ENCODE measurements around the gene CFAP90.

The CFAP90 gene

DNA sequence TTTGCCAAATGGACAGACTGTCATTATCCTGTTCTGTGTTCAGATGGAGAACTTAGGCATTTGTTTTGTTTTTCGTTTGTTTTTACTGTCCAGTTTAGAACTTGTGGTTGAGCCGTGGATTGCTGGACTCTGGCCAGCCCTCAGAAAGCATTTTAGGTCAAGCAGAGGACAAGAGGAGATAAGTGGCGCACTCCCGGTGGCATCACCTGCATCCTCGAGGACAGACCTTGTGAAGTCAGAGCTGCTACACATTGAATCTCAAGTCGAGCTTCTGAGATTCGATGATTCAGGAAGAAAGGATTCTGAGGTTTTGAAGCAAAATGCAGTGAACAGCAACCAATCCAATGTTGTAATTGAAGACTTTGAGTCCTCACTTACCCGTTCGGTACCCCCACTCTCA, 26.9 kb upstream of the CFAP90 start:
- no peaks in the 10 kb centered on the region for H3K4me1 ChIP-seq (ENCODE audit: insufficient read depth, low read length)
- peaks cover 97% of the 10 kb centered on the region for H3K36me3 ChIP-seq (ENCODE audit: insufficient read depth, low read depth, low read length)
- no peak overlapping the region for H3K4me3 ChIP-seq (ENCODE audit: low read length)
- no peaks in the 10 kb centered on the region for H3K27me3 ChIP-seq (ENCODE audit: insufficient read depth, low read length)
- no peak overlapping the region for H3K9ac ChIP-seq (ENCODE audit: low read depth, low read length)
- no peaks in the 10 kb centered on the region for H3K9me3 ChIP-seq (ENCODE audit: insufficient read depth, low read depth, low read length)
- H3K27ac ChIP-seq (ENCODE audit: low read length): no peak overlapping the region

DNA sequence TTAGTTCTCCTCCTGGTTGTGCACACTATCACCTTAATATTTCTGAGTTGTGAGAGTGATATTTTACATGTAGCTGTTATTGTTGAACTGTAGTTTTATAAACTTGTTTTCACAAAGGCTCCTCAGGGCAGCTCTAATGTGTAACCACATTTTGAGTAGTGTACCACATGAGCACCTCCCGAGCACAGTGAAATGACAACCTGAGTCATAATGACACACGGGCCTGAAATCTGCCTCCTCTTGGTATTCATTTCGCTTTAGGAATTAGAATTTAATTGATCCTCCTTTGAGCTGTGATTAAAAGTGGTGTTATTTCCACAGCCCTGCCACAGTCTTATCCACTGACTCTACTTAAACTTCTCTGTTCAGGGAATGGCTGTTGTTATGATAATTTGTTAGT, 25.9 kb upstream of the CFAP90 start:
- Histone ChIP-seq H3K9ac (ENCODE audit: low read depth, low read length) (no peak overlapping the region), H3K27ac (ENCODE audit: low read length) (no peak overlapping the region), H3K9me3 (ENCODE audit: insufficient read depth, low read depth, low read length) (no peaks in the 10 kb centered on the region), H3K4me3 (ENCODE audit: low read length) (no peak overlapping the region), H3K27me3 (ENCODE audit: insufficient read depth, low read length) (no peaks in the 10 kb centered on the region), H3K36me3 (ENCODE audit: insufficient read depth, low read depth, low read length) (peaks cover 95% of the 10 kb centered on the region), H3K4me1 (ENCODE audit: insufficient read depth, low read length) (no peaks in the 10 kb centered on the region)

DNA sequence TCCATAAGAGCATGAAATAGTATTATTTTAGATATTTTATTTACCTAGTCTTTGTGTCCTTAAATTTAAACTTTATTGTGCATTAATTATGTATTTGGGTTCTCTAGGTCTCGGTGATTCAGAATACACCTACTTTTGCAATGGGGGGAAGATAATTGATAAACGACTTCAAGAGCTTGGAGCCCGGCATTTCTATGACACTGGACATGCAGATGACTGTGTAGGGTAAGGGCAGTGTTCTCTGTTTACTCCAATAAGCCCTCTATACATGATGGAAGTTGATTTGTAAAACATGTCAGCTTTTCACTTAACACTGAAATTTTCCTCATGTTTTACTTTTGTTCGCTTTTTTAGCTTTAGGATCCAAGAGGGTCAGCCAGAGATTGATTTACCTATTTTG, 24.2 kb upstream of the CFAP90 start:
- Histone ChIP-seq H3K9ac (ENCODE audit: low read depth, low read length) (no peak overlapping the region), H3K4me1 (ENCODE audit: insufficient read depth, low read length) (no peaks in the 10 kb centered on the region), H3K36me3 (ENCODE audit: insufficient read depth, low read depth, low read length) (peaks cover 89% of the 10 kb centered on the region), H3K27me3 (ENCODE audit: insufficient read depth, low read length) (no peaks in the 10 kb centered on the region), H3K9me3 (ENCODE audit: insufficient read depth, low read depth, low read length) (no peaks in the 10 kb centered on the region), H3K27ac (ENCODE audit: low read length) (no peak overlapping the region), H3K4me3 (ENCODE audit: low read length) (no peak overlapping the region)

DNA sequence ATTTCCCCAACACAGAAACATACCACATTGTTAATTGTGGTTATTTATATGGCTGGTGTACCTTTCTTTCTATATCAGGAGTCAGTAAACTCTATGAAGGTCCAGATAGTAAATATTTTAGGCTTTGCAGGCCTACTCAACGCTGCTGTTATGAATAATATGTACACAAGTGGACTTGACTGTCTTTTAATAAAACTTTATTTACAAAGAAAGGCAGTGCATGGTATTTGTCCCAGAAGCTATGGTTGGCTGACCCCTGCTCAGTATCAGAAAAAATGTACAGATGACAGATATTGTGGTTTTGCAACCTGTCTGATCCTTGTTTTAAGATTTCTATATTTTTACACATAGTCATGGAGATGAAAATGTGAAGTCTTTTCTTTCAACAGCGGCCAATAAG, 23.7 kb upstream of the CFAP90 start:
- Histone ChIP-seq H3K4me1 (ENCODE audit: insufficient read depth, low read length) (no peaks in the 10 kb centered on the region), H3K9ac (ENCODE audit: low read depth, low read length) (no peak overlapping the region), H3K9me3 (ENCODE audit: insufficient read depth, low read depth, low read length) (no peaks in the 10 kb centered on the region), H3K4me3 (ENCODE audit: low read length) (no peak overlapping the region), H3K36me3 (ENCODE audit: insufficient read depth, low read depth, low read length) (peaks cover 84% of the 10 kb centered on the region), H3K27ac (ENCODE audit: low read length) (no peak overlapping the region), H3K27me3 (ENCODE audit: insufficient read depth, low read length) (no peaks in the 10 kb centered on the region)

DNA sequence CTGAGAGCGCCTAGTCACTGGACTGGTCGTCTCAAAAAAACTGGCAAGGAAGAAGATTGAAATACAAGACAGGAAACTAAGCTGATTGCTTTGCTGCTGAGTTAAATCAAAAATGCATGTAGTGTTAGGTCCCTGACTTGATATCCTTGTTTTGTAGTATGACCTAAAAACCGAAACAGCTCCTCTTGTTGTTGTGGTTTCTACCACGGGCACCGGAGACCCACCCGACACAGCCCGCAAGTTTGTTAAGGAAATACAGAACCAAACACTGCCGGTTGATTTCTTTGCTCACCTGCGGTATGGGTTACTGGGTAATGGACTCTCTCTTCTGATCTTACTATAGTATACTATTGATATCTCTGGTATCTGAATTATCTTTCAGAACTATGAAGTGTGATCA, 22.3 kb upstream of the CFAP90 start:
- H3K36me3 ChIP-seq (ENCODE audit: insufficient read depth, low read depth, low read length): peaks cover 71% of the 10 kb centered on the region
- H3K27me3 ChIP-seq (ENCODE audit: insufficient read depth, low read length): no peaks in the 10 kb centered on the region
- no peak overlapping the region for H3K9ac ChIP-seq (ENCODE audit: low read depth, low read length)
- H3K4me1 ChIP-seq (ENCODE audit: insufficient read depth, low read length): no peaks in the 10 kb centered on the region
- H3K27ac ChIP-seq (ENCODE audit: low read length): no peak overlapping the region
- no peak overlapping the region for H3K4me3 ChIP-seq (ENCODE audit: low read length)
- no peaks in the 10 kb centered on the region for H3K9me3 ChIP-seq (ENCODE audit: insufficient read depth, low read depth, low read length)

DNA sequence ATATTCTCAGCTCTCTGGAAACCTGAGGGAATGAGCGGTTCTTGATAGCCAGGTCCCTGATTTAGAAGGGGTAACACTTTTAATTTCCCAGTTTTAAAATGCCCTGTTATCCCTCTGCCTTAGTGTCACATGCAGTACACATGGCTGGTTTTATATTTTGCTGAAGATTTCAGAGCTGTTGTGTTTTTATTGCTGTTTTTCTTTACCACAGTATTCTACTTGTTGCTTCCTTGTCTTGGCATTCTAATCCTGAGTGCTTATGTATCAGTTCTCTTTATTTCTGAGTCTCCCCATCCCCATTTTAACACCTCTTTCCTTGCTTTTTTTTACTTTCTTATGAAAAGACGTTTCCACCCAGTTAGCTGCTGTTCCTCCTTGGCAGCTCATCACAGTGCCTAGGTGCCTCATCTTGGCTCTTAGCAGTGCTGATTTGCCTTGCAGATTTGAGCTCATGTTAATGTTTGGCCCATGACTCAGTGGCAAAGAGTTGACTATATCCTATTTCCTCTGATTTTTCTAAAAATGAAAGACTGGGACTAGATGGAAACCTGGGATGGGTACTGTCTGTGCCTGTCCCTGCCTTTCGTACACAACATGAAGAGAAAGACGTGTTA, 21.7 kb upstream of the CFAP90 start:
- Histone ChIP-seq H3K36me3 (ENCODE audit: insufficient read depth, low read depth, low read length) (peaks cover 65% of the 10 kb centered on the region), H3K9ac (ENCODE audit: low read depth, low read length) (no peak overlapping the region), H3K4me1 (ENCODE audit: insufficient read depth, low read length) (no peaks in the 10 kb centered on the region), H3K4me3 (ENCODE audit: low read length) (no peak overlapping the region), H3K27me3 (ENCODE audit: insufficient read depth, low read length) (no peaks in the 10 kb centered on the region), H3K27ac (ENCODE audit: low read length) (no peak overlapping the region), H3K9me3 (ENCODE audit: insufficient read depth, low read depth, low read length) (no peaks in the 10 kb centered on the region)

DNA sequence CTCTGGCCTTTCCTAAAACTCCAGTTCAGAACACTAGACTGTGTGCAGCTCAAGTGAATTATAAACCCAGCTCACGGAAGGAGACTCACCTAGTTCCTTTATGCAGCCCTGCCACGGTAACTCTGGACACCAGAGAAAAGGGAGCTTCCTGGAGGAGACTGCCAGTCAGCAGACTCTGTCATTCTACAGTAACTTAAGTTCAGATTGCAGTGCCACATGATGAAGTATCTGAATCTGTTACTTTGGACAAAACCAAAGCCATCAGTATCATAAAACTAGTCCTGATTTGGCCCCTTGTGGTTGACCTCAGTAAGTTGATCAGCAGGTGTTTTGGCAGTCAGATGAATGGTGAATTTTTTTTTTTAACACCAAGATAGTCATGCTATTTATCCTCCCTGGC, 20.7 kb upstream of the CFAP90 start:
- H3K36me3 ChIP-seq (ENCODE audit: insufficient read depth, low read depth, low read length): peaks cover 57% of the 10 kb centered on the region
- H3K9ac ChIP-seq (ENCODE audit: low read depth, low read length): no peak overlapping the region
- no peaks in the 10 kb centered on the region for H3K27me3 ChIP-seq (ENCODE audit: insufficient read depth, low read length)
- no peak overlapping the region for H3K4me3 ChIP-seq (ENCODE audit: low read length)
- no peak overlapping the region for H3K27ac ChIP-seq (ENCODE audit: low read length)
- H3K4me1 ChIP-seq (ENCODE audit: insufficient read depth, low read length): no peaks in the 10 kb centered on the region
- no peaks in the 10 kb centered on the region for H3K9me3 ChIP-seq (ENCODE audit: insufficient read depth, low read depth, low read length)

DNA sequence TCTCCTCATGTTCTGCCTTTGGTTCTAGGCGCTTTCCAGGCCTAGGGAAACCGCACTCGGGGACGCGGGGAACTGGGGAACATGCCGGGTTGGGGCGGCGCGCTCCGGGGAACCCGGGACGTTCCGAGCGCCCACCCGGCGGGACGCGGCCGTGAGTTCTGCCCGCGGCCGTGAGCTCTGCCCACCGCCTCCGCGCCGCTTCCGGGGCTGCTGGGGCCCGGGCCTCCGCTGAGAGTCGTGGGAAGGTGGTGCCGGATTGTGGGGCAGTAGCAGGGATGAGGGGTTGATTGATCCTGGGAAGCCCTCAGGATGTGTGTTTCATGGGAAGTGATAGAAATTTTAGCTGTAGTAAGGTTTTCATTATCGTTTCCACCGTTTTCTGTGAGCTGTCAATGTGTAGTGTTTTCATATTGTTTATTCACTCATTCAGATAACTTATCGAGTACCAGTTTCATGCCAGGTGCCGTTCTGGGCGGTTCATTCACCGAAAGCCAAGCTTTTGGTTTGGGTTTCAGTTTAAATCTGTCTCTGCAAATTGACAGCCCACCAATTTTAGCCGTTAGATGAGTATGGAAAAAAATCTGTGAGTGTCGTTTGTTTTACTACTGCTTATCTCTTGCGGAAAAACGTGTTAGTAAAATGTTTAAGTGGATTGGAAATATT, 18.7 kb upstream of the CFAP90 start:
- no peaks in the 10 kb centered on the region for H3K4me1 ChIP-seq (ENCODE audit: insufficient read depth, low read length)
- peaks cover 53% of the 10 kb centered on the region for H3K36me3 ChIP-seq (ENCODE audit: insufficient read depth, low read depth, low read length)
- no peaks in the 10 kb centered on the region for H3K27me3 ChIP-seq (ENCODE audit: insufficient read depth, low read length)
- peak overlapping the region; percentile 78 for H3K4me3 ChIP-seq (ENCODE audit: low read length)
- no peak overlapping the region for H3K27ac ChIP-seq (ENCODE audit: low read length)
- peak overlapping the region; percentile 82; the same call in 1 of the 2 replicates for H3K9ac ChIP-seq (ENCODE audit: low read depth, low read length)
- H3K9me3 ChIP-seq (ENCODE audit: insufficient read depth, low read depth, low read length): no peaks in the 10 kb centered on the region

DNA sequence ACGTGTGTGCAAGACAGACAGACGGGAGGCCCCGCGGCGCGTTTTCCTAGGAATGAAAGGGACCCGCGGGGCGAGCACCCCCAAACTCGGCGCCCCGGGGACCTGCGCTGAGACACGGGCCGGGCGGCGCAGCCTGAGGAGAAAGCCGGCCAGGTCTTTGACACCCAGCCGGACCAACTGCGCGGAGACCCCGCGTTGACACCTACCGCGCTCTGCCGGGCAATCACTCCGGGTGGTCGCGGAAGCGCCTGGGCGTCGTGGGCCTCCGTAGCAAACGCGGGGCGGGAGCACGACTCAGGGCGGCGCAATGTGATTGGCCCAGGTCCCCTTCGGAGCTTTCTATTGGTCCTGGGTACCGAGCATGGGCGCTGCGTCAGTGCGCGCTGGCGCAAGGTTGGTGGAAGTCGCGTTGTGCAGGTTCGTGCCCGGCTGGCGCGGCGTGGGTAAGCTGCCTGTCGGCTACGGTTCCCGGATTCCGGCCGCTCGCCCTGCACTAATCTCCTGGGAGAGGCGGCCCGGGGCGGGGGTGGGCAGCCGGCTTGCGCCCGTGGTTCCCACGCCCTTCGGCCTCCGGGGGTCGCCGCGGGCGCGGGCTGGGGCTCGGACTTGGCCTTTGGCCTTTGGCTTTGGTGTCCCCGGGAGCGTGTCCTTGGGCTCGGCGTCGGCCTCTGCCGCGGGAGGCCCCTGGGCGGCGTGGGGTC, 18.0 kb upstream of the CFAP90 start, which contains the start of the genes FASTKD3 and MTRR:
TSS of gene FASTKD3 (minus strand) at position 259 of the 701 bp plus-strand sequence. CDS start 948 bp downstream, outside the sequence.
TSS of gene MTRR (plus strand) at position 376 of the 701 bp plus-strand sequence. CDS start 1,647 bp downstream, outside the sequence.
- H3K9ac ChIP-seq (ENCODE audit: low read depth, low read length): peak within 1 kb of the TSS; percentile 82; the same call in 1 of the 2 replicates
- H3K4me3 ChIP-seq (ENCODE audit: low read length): peak within 1 kb of the TSS; percentile 78
- no peaks in the 10 kb centered on the region for H3K4me1 ChIP-seq (ENCODE audit: insufficient read depth, low read length)
- no peaks in the 10 kb centered on the region for H3K9me3 ChIP-seq (ENCODE audit: insufficient read depth, low read depth, low read length)
- H3K36me3 ChIP-seq (ENCODE audit: insufficient read depth, low read depth, low read length): peaks cover 50% of the 10 kb centered on the region
- no peaks in the 10 kb centered on the region for H3K27me3 ChIP-seq (ENCODE audit: insufficient read depth, low read length)
- no peak within 1 kb of the TSS for H3K27ac ChIP-seq (ENCODE audit: low read length)

DNA sequence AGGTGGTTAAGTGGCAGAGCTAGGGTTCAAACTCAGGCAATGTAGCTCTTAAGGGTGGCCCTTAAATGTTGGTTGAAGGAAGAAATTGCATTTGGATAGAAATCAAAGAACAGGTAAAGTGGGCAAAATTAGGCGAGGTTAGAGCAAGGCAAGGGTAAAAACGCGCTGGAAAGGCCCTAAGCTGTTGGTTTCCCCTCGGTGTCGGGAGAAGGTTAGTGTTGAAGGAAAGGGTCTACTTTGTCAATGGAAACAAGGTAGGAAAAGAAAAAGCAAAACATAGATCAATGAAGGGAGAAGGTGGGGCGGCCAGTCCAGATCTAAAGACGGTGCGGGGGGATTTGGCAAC, 17.5 kb upstream of the CFAP90 start:
- H3K36me3 ChIP-seq (ENCODE audit: insufficient read depth, low read depth, low read length): peaks cover 45% of the 10 kb centered on the region
- peak overlapping the region; percentile 78 for H3K4me3 ChIP-seq (ENCODE audit: low read length)
- H3K27ac ChIP-seq (ENCODE audit: low read length): no peak overlapping the region
- H3K27me3 ChIP-seq (ENCODE audit: insufficient read depth, low read length): no peaks in the 10 kb centered on the region
- H3K9me3 ChIP-seq (ENCODE audit: insufficient read depth, low read depth, low read length): no peaks in the 10 kb centered on the region
- H3K4me1 ChIP-seq (ENCODE audit: insufficient read depth, low read length): no peaks in the 10 kb centered on the region
- H3K9ac ChIP-seq (ENCODE audit: low read depth, low read length): peak overlapping the region; percentile 82; the same call in 1 of the 2 replicates

DNA sequence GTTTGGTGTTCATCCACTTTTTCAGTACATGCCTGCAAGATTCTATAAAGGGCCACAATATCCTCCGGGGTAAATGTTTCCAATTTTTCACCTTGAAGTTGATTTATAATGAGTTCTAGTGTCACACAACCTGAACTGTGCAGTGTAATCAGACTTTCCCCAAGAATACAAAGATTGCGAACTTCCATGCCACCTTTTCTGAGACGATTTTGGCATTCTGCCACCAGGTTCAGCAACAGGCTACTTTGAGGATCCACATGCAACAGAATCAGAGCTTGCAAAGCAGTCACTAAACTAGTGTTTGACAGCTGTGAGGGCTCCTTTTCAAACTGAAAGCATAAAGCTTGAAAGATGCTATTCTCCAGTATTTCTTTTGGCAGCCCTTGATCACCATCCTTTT, 16.3 kb upstream of the CFAP90 start:
- no peak overlapping the region; the same call in 1 of the 2 replicates for H3K4me3 ChIP-seq (ENCODE audit: low read length)

DNA sequence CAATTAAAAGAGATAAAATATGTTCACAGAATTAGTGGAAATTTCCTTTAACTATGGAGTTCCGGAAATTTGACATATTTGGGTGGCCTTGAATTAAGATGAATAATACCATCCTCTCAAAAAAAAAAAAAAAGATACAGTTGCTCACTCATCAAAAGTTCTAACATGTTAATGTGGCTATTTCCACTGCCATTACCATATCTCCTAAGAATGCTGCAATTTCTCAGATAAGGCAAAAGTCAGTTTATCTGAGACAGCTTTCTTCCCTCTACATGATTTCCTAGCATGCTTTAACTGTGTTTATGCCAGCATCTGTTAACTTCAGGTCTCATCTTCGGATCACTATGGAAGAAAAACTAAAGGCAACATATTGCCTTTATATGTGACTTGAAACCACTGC, 15.3 kb upstream of the CFAP90 start:
- H3K27me3 ChIP-seq (ENCODE audit: insufficient read depth, low read length): no peaks in the 10 kb centered on the region
- no peak overlapping the region for H3K4me3 ChIP-seq (ENCODE audit: low read length)
- no peaks in the 10 kb centered on the region for H3K9me3 ChIP-seq (ENCODE audit: insufficient read depth, low read depth, low read length)
- no peak overlapping the region for H3K27ac ChIP-seq (ENCODE audit: low read length)
- H3K4me1 ChIP-seq (ENCODE audit: insufficient read depth, low read length): no peaks in the 10 kb centered on the region
- H3K36me3 ChIP-seq (ENCODE audit: insufficient read depth, low read depth, low read length): peaks cover 45% of the 10 kb centered on the region
- H3K9ac ChIP-seq (ENCODE audit: low read depth, low read length): no peak overlapping the region

More for the DNA sequence above, 16.3 kb upstream of the CFAP90 start:
- no peaks in the 10 kb centered on the region for H3K27me3 ChIP-seq (ENCODE audit: insufficient read depth, low read length)
- H3K4me1 ChIP-seq (ENCODE audit: insufficient read depth, low read length): no peaks in the 10 kb centered on the region
- H3K27ac ChIP-seq (ENCODE audit: low read length): no peak overlapping the region
- H3K9ac ChIP-seq (ENCODE audit: low read depth, low read length): no peak overlapping the region
- no peaks in the 10 kb centered on the region for H3K9me3 ChIP-seq (ENCODE audit: insufficient read depth, low read depth, low read length)
- H3K36me3 ChIP-seq (ENCODE audit: insufficient read depth, low read depth, low read length): peaks cover 45% of the 10 kb centered on the region
